ENCODE results near the gene TRIM59.

The TRIM59 gene

DNA sequence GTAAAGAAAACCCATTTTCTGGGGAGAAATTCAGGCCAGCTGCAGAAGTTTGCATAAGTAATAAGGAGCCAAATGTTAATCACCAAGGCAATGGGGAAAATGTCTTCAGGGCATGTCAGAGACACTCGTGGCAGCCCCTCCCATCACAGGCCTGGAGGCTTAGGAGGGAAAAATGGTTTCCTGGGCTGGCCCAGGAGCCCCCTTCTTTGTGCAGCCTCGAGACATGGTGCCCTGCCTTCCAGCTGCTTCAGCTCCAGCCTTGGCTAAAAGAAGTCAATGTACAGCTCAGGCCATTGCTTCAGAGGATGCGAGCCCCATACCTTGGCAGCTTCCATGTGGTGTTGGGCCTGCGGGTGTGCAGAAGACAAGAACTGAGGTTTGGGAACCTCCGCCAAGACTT, 20.6 kb upstream of the TRIM59 start:
- Histone ChIP-seq H3K27me3 (ENCODE audit: insufficient read depth, low read length, poor library complexity) (no peaks in the 10 kb centered on the region), H3K4ac (ENCODE audit: low read depth, low read length) (no peak overlapping the region), H3K56ac (ENCODE audit: low read length) (no peak overlapping the region), H3K79me1 (ENCODE audit: low read length) (no peaks in the 10 kb centered on the region), H2BK120ac (ENCODE audit: low read depth, low read length) (no peak overlapping the region), H4K8ac (ENCODE audit: low read depth, low read length) (no peak overlapping the region), H3K4me2 (ENCODE audit: low read length) (no peak overlapping the region), H3K18ac (ENCODE audit: low read length) (no peak overlapping the region), H3K27ac (ENCODE audit: low read depth, low read length) (no peak overlapping the region), H2AK5ac (ENCODE audit: low read length) (no peak overlapping the region), H3K23ac (ENCODE audit: low read length) (no peak overlapping the region), H2BK15ac (replicated peaks; ENCODE audit: low read depth) (no peak overlapping the region), H3K36me3 (ENCODE audit: control insufficient read depth, insufficient read depth, low read length) (no peaks in the 10 kb centered on the region), H3K4me1 (ENCODE audit: control insufficient read depth, low read depth, low read length) (no peaks in the 10 kb centered on the region), H2BK5ac (ENCODE audit: low read length) (no peak overlapping the region), H3K79me2 (ENCODE audit: control insufficient read depth, insufficient read depth, low read length) (no peaks in the 10 kb centered on the region), H3K9ac (ENCODE audit: low read length) (no peak overlapping the region), H3K4me3 (ENCODE audit: low read length) (no peak overlapping the region), H4K5ac (ENCODE audit: low read length) (no peak overlapping the region)
- no peak for DNase-seq
- WGBS (ENCODE audit: extremely low coverage, insufficient coverage, low lambda C conversion rate): no CpG with 5 or more reads among the region's 5 CpGs

DNA sequence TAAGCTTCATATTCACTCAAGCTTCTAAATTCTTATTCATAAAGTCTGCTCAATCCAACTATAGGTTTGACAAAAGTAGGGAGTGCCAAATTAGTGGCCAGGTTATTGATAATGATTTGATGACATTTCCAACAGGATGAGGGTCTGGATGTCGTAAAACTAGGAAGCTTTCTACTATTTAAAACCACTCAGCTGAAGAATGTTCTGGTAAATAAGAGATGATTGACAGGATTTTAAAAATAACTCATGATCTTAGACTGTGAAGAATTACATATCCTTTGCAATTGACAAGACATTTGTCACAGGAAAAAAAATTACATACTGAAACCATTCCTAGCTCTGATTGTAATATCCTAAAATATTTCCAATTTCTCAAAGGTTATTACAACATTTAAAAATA, 15.4 kb upstream of the TRIM59 start:
- WGBS (ENCODE audit: extremely low coverage, insufficient coverage, low lambda C conversion rate): no CpG with 5 or more reads among the region's 1 CpG
- DNase-seq: no peak

DNA sequence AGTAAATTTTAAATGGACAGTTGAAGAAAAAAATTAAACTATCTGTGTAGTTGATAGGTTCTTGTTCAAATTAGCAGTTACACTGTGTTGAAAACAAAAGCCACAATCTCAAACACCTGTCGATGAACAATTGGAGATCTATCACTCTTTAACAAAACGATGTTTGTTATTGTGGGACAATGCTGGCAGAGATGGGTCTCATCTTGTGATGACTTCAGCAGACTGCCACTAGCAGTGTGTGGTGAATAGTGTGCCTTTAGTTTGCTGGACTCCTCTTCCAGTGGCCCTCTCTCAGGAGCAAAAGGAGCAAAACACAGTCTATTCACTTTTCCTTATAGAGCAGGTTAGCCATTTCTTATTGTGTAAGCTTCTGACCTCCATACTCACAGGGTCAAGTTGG, 14.7 kb upstream of the TRIM59 start:
- H3K4me2 ChIP-seq (ENCODE audit: low read length): no peak overlapping the region
- H3K4me1 ChIP-seq (ENCODE audit: control insufficient read depth, low read depth, low read length): no peaks in the 10 kb centered on the region
- H4K5ac ChIP-seq (ENCODE audit: low read length): no peak overlapping the region
- no peak overlapping the region for H3K23ac ChIP-seq (ENCODE audit: low read length)
- no peak overlapping the region for H2BK15ac ChIP-seq (replicated peaks; ENCODE audit: low read depth)
- no peak overlapping the region for H2BK5ac ChIP-seq (ENCODE audit: low read length)
- no peaks in the 10 kb centered on the region for H3K79me1 ChIP-seq (ENCODE audit: low read length)
- H3K27ac ChIP-seq (ENCODE audit: low read depth, low read length): no peak overlapping the region
- WGBS (ENCODE audit: extremely low coverage, insufficient coverage, low lambda C conversion rate): no CpG with 5 or more reads among the region's 2 CpGs
- H3K79me2 ChIP-seq (ENCODE audit: control insufficient read depth, insufficient read depth, low read length): no peaks in the 10 kb centered on the region
- no peak overlapping the region for H2BK120ac ChIP-seq (ENCODE audit: low read depth, low read length)
- H2AK5ac ChIP-seq (ENCODE audit: low read length): no peak overlapping the region
- no peak overlapping the region for H4K8ac ChIP-seq (ENCODE audit: low read depth, low read length)
- H3K56ac ChIP-seq (ENCODE audit: low read length): no peak overlapping the region
- no peak overlapping the region for H3K9ac ChIP-seq (ENCODE audit: low read length)
- H3K4ac ChIP-seq (ENCODE audit: low read depth, low read length): no peak overlapping the region
- H3K4me3 ChIP-seq (ENCODE audit: low read length): no peak overlapping the region
- H3K27me3 ChIP-seq (ENCODE audit: insufficient read depth, low read length, poor library complexity): no peaks in the 10 kb centered on the region
- no peaks in the 10 kb centered on the region for H3K36me3 ChIP-seq (ENCODE audit: control insufficient read depth, insufficient read depth, low read length)
- DNase-seq: no peak
- no peak overlapping the region for H3K18ac ChIP-seq (ENCODE audit: low read length)

More for the DNA sequence above, 15.4 kb upstream of the TRIM59 start:
- H3K79me2 ChIP-seq (ENCODE audit: control insufficient read depth, insufficient read depth, low read length): no peaks in the 10 kb centered on the region
- no peak overlapping the region for H2BK15ac ChIP-seq (replicated peaks; ENCODE audit: low read depth)
- H3K27ac ChIP-seq (ENCODE audit: low read depth, low read length): no peak overlapping the region
- H3K23ac ChIP-seq (ENCODE audit: low read length): no peak overlapping the region
- H3K36me3 ChIP-seq (ENCODE audit: control insufficient read depth, insufficient read depth, low read length): no peaks in the 10 kb centered on the region
- H2BK5ac ChIP-seq (ENCODE audit: low read length): no peak overlapping the region
- H4K8ac ChIP-seq (ENCODE audit: low read depth, low read length): no peak overlapping the region
- no peak overlapping the region for H3K9ac ChIP-seq (ENCODE audit: low read length)
- no peak overlapping the region for H3K4me3 ChIP-seq (ENCODE audit: low read length)
- H3K18ac ChIP-seq (ENCODE audit: low read length): no peak overlapping the region
- no peak overlapping the region for H2BK120ac ChIP-seq (ENCODE audit: low read depth, low read length)
- H2AK5ac ChIP-seq (ENCODE audit: low read length): no peak overlapping the region
- no peak overlapping the region for H3K4ac ChIP-seq (ENCODE audit: low read depth, low read length)
- H3K4me2 ChIP-seq (ENCODE audit: low read length): no peak overlapping the region
- H3K4me1 ChIP-seq (ENCODE audit: control insufficient read depth, low read depth, low read length): no peaks in the 10 kb centered on the region
- H3K56ac ChIP-seq (ENCODE audit: low read length): no peak overlapping the region
- H4K5ac ChIP-seq (ENCODE audit: low read length): no peak overlapping the region
- no peaks in the 10 kb centered on the region for H3K27me3 ChIP-seq (ENCODE audit: insufficient read depth, low read length, poor library complexity)
- H3K79me1 ChIP-seq (ENCODE audit: low read length): no peaks in the 10 kb centered on the region

DNA sequence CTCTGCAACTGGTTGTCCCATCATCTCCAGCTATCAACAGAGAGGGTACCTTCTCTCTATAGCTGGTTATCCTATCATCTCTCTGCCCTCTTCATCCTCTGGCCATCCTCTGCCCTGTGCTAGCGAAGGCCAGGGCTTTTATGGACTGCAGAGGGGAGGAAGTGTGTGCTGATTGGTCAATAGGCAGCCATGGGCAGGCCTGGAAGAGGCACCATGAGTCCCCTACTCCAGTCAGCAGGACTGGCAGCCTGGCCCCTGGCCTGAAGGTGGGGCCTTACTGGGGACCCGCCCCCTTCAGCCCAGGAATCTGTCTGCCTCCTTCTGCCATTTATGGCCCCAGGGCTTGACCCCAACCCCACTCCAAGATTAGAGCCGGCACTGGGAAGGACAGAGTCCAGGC, 10.4 kb upstream of the TRIM59 start:
- H3K18ac ChIP-seq (ENCODE audit: low read length): no peak overlapping the region
- H3K4me2 ChIP-seq (ENCODE audit: low read length): no peak overlapping the region
- no peak overlapping the region for H4K5ac ChIP-seq (ENCODE audit: low read length)
- H3K79me2 ChIP-seq (ENCODE audit: control insufficient read depth, insufficient read depth, low read length): no peaks in the 10 kb centered on the region
- no peaks in the 10 kb centered on the region for H3K27me3 ChIP-seq (ENCODE audit: insufficient read depth, low read length, poor library complexity)
- no peaks in the 10 kb centered on the region for H3K79me1 ChIP-seq (ENCODE audit: low read length)
- peaks cover 2% of the 10 kb centered on the region for H3K4me1 ChIP-seq (ENCODE audit: control insufficient read depth, low read depth, low read length)
- no peak overlapping the region for H4K8ac ChIP-seq (ENCODE audit: low read depth, low read length)
- H3K9ac ChIP-seq (ENCODE audit: low read length): no peak overlapping the region
- no peak overlapping the region for H3K27ac ChIP-seq (ENCODE audit: low read depth, low read length)
- no peak overlapping the region for H3K4ac ChIP-seq (ENCODE audit: low read depth, low read length)
- WGBS (ENCODE audit: extremely low coverage, insufficient coverage, low lambda C conversion rate): no CpG with 5 or more reads among the region's 3 CpGs
- no peak overlapping the region for H2BK5ac ChIP-seq (ENCODE audit: low read length)
- no peak overlapping the region for H3K56ac ChIP-seq (ENCODE audit: low read length)
- no peaks in the 10 kb centered on the region for H3K36me3 ChIP-seq (ENCODE audit: control insufficient read depth, insufficient read depth, low read length)
- H3K23ac ChIP-seq (ENCODE audit: low read length): no peak overlapping the region
- no peak overlapping the region for H3K4me3 ChIP-seq (ENCODE audit: low read length)
- DNase-seq: no peak
- no peak overlapping the region for H2BK120ac ChIP-seq (ENCODE audit: low read depth, low read length)
- H2AK5ac ChIP-seq (ENCODE audit: low read length): no peak overlapping the region
- H2BK15ac ChIP-seq (replicated peaks; ENCODE audit: low read depth): no peak overlapping the region

DNA sequence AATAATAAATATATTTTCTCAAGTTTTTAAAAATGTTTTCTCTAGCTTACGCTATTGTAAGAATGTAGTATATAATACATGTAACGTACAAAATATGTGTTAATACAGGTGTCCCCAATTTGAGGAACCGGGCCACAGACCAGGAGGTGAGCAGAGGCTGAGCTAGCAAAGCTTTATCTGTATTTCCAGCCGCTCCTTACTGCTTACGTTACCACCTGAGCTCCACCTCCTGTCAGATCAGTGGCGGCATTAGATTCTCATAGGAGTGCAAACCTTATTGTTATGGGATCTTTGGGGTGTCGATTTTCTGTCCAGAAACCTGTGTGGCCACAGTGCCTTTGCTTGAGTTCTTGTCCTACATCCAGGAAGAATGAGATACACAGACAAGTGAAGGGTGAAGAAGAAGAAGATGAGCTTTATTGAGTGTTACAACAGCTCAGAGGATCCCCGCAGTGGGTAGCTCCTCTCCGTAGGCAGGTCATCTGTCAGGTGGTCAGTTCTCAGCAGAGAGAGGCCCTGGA, 9.9 kb upstream of the TRIM59 start:
- no peak overlapping the region for H2BK5ac ChIP-seq (ENCODE audit: low read length)
- H2BK120ac ChIP-seq (ENCODE audit: low read depth, low read length): no peak overlapping the region
- H3K27ac ChIP-seq (ENCODE audit: low read depth, low read length): no peak overlapping the region
- no peak overlapping the region for H4K8ac ChIP-seq (ENCODE audit: low read depth, low read length)
- no peak overlapping the region for H3K23ac ChIP-seq (ENCODE audit: low read length)
- no peaks in the 10 kb centered on the region for H3K27me3 ChIP-seq (ENCODE audit: insufficient read depth, low read length, poor library complexity)
- H3K4me3 ChIP-seq (ENCODE audit: low read length): no peak overlapping the region
- no peaks in the 10 kb centered on the region for H3K79me2 ChIP-seq (ENCODE audit: control insufficient read depth, insufficient read depth, low read length)
- WGBS (ENCODE audit: extremely low coverage, insufficient coverage, low lambda C conversion rate): no CpG with 5 or more reads among the region's 9 CpGs
- no peak overlapping the region for H3K9ac ChIP-seq (ENCODE audit: low read length)
- no peak overlapping the region for H2BK15ac ChIP-seq (replicated peaks; ENCODE audit: low read depth)
- DNase-seq: no peak
- no peak overlapping the region for H3K18ac ChIP-seq (ENCODE audit: low read length)
- H3K56ac ChIP-seq (ENCODE audit: low read length): no peak overlapping the region
- H3K4ac ChIP-seq (ENCODE audit: low read depth, low read length): no peak overlapping the region
- no peak overlapping the region for H3K4me2 ChIP-seq (ENCODE audit: low read length)
- no peak overlapping the region for H2AK5ac ChIP-seq (ENCODE audit: low read length)
- H3K79me1 ChIP-seq (ENCODE audit: low read length): no peaks in the 10 kb centered on the region
- no peak overlapping the region for H4K5ac ChIP-seq (ENCODE audit: low read length)
- H3K36me3 ChIP-seq (ENCODE audit: control insufficient read depth, insufficient read depth, low read length): no peaks in the 10 kb centered on the region
- peaks cover 2% of the 10 kb centered on the region for H3K4me1 ChIP-seq (ENCODE audit: control insufficient read depth, low read depth, low read length)

DNA sequence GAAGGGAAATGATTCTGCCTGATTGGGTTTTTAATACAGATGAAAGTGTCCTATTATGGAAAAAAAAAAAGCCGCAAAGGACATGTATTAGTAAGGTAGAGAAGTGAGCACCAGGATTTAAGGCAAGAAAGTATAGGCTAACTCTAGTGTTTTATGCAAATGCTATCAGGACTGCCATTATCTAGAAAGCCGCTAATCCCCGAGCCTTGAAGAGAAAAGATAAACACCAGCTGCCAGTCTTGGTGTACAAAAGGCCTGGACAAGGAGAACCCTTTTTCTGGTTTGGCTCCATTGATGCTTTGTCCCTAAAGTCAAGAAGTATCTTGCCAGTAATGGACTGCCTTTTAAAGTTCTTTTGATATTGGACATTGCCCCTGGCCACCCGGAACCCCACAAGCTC, 8.6 kb upstream of the TRIM59 start:
- Histone ChIP-seq H3K18ac (ENCODE audit: low read length) (no peak overlapping the region), H2BK15ac (replicated peaks; ENCODE audit: low read depth) (no peak overlapping the region), H2BK120ac (ENCODE audit: low read depth, low read length) (no peak overlapping the region), H2BK5ac (ENCODE audit: low read length) (no peak overlapping the region), H3K23ac (ENCODE audit: low read length) (no peak overlapping the region), H3K4ac (ENCODE audit: low read depth, low read length) (no peak overlapping the region), H3K27ac (ENCODE audit: low read depth, low read length) (no peak overlapping the region), H3K4me3 (ENCODE audit: low read length) (no peak overlapping the region), H3K56ac (ENCODE audit: low read length) (no peak overlapping the region), H3K36me3 (ENCODE audit: control insufficient read depth, insufficient read depth, low read length) (no peaks in the 10 kb centered on the region), H4K5ac (ENCODE audit: low read length) (no peak overlapping the region), H2AK5ac (ENCODE audit: low read length) (no peak overlapping the region), H3K79me2 (ENCODE audit: control insufficient read depth, insufficient read depth, low read length) (no peaks in the 10 kb centered on the region), H3K4me1 (ENCODE audit: control insufficient read depth, low read depth, low read length) (peaks cover 2% of the 10 kb centered on the region), H3K4me2 (ENCODE audit: low read length) (no peak overlapping the region), H4K8ac (ENCODE audit: low read depth, low read length) (no peak overlapping the region), H3K27me3 (ENCODE audit: insufficient read depth, low read length, poor library complexity) (no peaks in the 10 kb centered on the region), H3K9ac (ENCODE audit: low read length) (no peak overlapping the region), H3K79me1 (ENCODE audit: low read length) (no peaks in the 10 kb centered on the region)
- no CpG with 5 or more reads among the region's 4 CpGs for WGBS (ENCODE audit: extremely low coverage, insufficient coverage, low lambda C conversion rate)
- DNase-seq: peak; percentile 54
